GM18508 (cell line): ENCODE results near the gene TMEM221.

ENCODE experiments used
- ATAC-seq: cut with Tn5 transposase; IDR thresholded peaks from one replicate; pipeline ENCODE4 v1.9.1; 2021; ENCODE audit warnings: moderate number of reproducible peaks; ENCODE audit not compliant: insufficient read depth, unreplicated experiment

TMEM221 gene

GRCh38 chr19:17448131-17448967 is at the start of gene TMEM221:
TSS of gene TMEM221 (minus strand) at chr19:17448668. CDS start at chr19:17448462, 206 bp downstream.
- no peak for ATAC-seq

DNA sequence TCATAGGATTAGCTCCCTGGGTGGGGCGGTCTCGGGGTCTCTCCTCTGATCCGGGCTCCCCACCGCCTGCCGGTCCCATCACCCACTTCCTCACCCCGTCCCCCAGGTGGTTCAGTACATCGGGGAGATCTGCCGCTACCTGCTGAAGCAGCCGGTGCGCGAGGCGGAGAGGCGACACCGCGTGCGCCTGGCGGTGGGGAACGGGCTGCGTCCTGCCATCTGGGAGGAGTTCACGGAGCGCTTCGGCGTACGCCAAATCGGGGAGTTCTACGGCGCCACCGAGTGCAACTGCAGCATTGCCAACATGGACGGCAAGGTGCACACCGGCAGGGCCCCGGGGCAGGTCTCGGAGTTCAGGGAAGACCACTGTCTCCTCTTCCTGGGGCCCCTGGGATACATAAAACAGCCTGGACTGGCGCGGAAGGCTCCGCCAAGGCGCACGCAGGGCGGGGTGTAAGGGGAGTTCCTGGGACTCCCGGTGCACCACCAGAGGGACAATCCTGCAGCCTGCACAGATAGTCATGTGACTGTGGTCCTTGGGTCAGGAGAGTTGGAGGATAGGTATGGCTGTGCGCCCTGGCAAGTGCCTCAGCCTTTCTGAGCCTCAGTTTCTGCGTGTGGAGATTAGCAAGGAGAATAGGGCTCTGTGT is 48.8 kb upstream of the TMEM221 start:
- no peak for ATAC-seq

DNA sequence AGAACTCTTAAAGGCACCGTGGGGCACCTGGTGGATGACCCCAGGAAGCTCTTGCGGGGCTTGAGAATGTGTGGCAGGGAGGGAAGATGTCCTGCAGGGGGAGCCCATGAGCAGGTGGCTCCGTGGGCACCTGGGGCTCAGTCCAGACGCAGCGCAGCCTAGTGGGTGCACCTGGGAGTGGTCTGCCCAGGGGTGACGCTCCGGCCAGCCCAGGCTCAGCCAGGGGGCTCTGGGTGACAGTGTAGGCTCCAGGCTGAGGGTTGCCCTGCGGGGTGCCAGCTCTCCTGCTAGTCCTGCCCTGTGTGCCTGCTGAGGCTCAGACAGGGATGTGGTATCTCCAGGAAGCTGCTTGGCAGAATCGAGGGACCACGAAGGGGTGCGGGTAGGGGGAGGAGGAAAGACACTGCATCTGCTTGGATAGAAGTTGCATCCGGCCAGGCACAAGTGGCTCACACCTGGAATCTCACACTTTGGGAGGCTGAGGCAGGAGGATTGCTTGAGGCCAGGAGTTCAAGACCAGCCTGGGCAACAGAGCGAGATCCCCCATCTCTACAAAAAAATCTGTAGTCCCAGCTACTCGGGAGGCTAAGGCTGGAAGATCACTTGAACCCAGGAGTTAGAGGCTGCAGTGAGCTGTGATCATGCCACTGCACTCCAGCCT is 48.0 kb upstream of the TMEM221 start:
- no peak for ATAC-seq

- no peak for ATAC-seq
Measured at GRCh38 chr19:17495639-17496296, 47.3 kb upstream of the TMEM221 start.

GRCh38 chr19:17491287-17491686 is 42.8 kb upstream of the TMEM221 start:
- no peak for ATAC-seq

DNA sequence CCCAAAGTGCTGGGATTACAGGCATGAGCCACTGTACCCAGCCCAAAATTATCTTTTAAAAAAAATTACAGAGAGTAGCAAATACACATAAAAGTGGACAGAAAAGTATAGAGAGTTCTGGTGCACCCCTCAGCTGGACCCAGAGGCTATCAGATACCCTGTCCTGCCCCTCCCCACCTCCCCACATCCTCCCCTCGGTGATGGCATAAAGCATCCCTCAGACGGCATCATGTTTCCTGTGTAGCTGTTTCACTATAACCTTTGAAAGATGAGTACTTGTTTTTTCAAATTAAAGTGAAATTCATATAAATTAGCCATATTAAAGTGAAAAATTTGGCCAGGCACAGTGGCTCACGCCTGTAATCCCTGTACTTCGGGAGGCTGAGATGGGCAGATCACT is 41.9 kb upstream of the TMEM221 start:
- ATAC-seq: no peak

GRCh38 chr19:17489392-17490030 is 41.0 kb upstream of the TMEM221 start:
- no peak for ATAC-seq

GRCh38 chr19:17488593-17489391 is 40.3 kb upstream of the TMEM221 start:
- ATAC-seq: no peak

DNA sequence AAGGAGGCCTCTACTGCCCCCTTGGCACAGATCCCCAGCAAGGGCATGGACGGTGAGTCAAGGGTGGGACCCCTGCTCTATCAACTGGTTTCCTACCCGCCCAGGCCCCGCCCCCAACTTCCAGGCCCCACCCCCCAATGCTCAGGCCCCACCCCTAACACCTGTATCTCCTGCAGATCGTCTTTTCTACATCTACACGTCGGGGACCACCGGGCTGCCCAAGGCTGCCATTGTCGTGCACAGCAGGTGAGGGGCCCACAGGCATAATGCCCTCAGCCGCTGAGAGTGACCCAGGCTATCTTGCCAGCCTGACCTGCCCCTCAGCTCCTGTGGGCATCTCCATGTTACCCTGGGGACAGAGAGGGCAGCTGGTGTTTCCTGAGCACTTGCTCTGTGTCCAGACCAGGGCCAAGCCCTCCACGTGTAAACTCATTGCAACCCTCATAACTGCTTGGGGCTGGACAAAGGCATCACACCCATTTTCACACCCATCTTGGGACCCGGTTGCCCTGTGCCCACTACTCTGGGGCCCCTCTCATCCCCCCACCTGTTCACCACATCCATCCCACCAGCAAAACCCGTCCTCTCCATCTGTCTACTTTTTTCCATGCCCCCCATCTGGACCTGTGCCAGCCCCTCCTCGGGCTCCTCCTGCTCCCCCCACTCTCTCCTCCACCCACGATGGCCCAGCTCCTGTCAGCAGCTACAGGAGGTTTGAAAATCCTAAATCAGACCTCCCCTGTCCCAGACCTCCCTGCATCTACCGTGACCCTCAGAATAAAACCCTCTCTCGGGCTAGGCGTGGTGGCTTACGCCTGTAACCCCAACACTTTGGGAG is 39.0 kb upstream of the TMEM221 start:
- ATAC-seq: no peak

GRCh38 chr19:17486545-17487240 is 38.2 kb upstream of the TMEM221 start:
- ATAC-seq: no peak

- no peak for ATAC-seq
Measured at GRCh38 chr19:17484520-17485185, 36.2 kb upstream of the TMEM221 start.

DNA sequence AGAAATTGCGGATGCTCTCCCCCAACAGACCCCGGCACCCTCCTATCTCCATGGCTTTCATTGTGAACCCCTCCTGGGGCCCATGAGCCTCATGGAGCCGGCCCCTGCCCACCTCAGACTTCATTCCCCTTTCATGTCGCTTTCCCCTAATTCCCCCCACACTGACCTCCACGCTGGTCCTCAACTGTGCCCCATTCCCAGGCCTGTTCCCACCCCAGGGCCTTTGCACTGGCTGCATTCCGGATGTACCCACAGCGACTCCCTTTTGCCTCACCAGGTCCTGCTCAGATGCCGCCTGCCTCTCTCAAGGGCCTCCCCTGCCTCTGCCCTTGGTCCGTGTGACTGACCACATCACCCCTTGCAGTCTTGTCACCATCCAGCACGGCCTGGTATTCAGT is 35.1 kb upstream of the TMEM221 start:
- no peak for ATAC-seq

DNA sequence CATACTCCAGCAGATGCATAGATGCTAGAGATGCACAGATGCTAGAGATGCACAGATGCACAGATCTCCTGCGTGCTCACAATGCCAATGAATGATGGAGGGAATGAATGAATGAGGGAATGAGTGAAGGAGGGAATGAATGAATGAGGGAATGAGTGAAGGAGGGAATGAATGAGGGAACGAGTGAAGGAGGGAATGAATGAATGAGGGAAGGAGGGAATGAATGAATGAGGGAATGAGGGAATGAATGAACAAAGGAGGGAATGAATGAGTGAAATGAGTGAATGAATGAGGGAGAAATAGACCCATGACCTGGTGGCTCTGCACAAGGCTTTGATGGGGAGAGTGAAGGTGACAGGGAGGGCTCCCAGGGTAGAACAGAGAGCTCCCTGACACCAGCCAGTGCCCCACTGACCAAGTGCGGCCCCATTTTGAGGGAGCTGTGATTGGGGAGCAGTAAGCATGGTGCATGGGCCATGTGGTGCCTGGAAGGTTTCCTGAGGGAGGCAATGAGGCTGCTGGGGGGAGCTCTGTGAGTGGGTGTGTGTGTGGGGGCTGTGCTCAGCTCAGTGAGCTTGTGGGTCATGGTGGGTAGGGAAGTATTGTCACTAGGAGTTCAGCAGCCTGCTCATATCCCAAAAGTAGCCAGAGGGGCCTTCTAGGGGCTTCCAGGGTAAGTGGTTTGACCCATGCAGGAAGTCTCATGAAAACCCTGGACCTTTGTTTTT is 34.6 kb upstream of the TMEM221 start:
- no peak for ATAC-seq

GRCh38 chr19:17481986-17482385 is 33.5 kb upstream of the TMEM221 start:
- no peak for ATAC-seq

- no peak for ATAC-seq
Measured at GRCh38 chr19:17479325-17479791, 30.9 kb upstream of the TMEM221 start.

GRCh38 chr19:17475541-17476115 is 27.2 kb upstream of the TMEM221 start:
- no peak for ATAC-seq
